OCI-LY7 (cell line): ENCODE data around the gene ZNF536. TPM values are rescaled to one million over a fixed set of nuclear protein-coding genes. Genes with fewer than 3 reads are reported as not detected.

Source experiments
- BruUV-seq: library from RNA; stranded (reverse); fragments of 400-500 nt; replicated peaks from 2 replicates; lab custom pipeline; 2021; lab: Mats Ljungman, UMichigan
- CTCF ChIA-PET: fragments of 300-600 bp; sonication (Branson Sonifier 250); formaldehyde crosslinking; loops from one replicate; lab custom pipeline; 2022; ENCODE audit warnings: antibody characterized with exemption; ENCODE audit not compliant: unreplicated experiment; lab: Charles Lee
- POLR2A ChIA-PET: fragments of 300-600 bp; sonication (Branson Sonifier 250); formaldehyde crosslinking; loops from one replicate; lab custom pipeline; 2022; ENCODE audit warnings: antibody characterized with exemption; lab: Charles Lee
- DNase-seq: peaks from one replicate; pipeline ENCODE4 v3.0.0-alpha.2; 2015; ENCODE audit warnings: low spot score
- H2AFZ ChIP-seq: fragments of 200-600 bp; sonication (generic), shearing (Covaris generic); 2 replicates; pipeline ENCODE4 v1.6.1; 2014; ENCODE audit warnings: mild to moderate bottlenecking, antibody characterized with exemption, low read length, moderate library complexity
- H3K27ac ChIP-seq: fragments of 200-600 bp; sonication (generic); 2 replicates; pipeline ENCODE4 v1.5.1; 2014; ENCODE audit warnings: mixed run types, low read depth, mild to moderate bottlenecking, moderate library complexity, low read length, inconsistent platforms; ENCODE audit not compliant: poor library complexity, severe bottlenecking
- H3K36me3 ChIP-seq: fragments of 200-600 bp; sonication (generic); 2 replicates; pipeline ENCODE4 v1.6.1; 2014; ENCODE audit warnings: mild to moderate bottlenecking, antibody characterized with exemption, low read length, moderate library complexity, mixed read lengths; ENCODE audit not compliant: insufficient read depth
- H3K4me1 ChIP-seq: fragments of 200-600 bp; sonication (generic); 2 replicates; pipeline ENCODE4 v1.5.1; 2014; ENCODE audit warnings: mild to moderate bottlenecking, low read length; ENCODE audit not compliant: insufficient read depth, poor library complexity, severe bottlenecking
- H3K4me2 ChIP-seq: fragments of 200-600 bp; sonication (generic); 2 replicates; pipeline ENCODE4 v1.6.1; 2014; ENCODE audit warnings: mild to moderate bottlenecking, low read length
- H3K4me3 ChIP-seq: fragments of 200-600 bp; sonication (generic); 2 replicates; pipeline ENCODE4 v1.5.1; 2014; ENCODE audit warnings: mild to moderate bottlenecking, low read depth, low read length; ENCODE audit not compliant: poor library complexity, severe bottlenecking
- H3K79me2 ChIP-seq: fragments of 200-600 bp; sonication (generic); 2 replicates; pipeline ENCODE4 v1.6.1; 2016; ENCODE audit warnings: low read depth, mild to moderate bottlenecking, low read length, moderate library complexity, mixed read lengths; ENCODE audit not compliant: insufficient read depth
- H3K9me2 ChIP-seq: fragments of 200-600 bp; sonication (generic); 2 replicates; pipeline ENCODE4 v1.6.1; 2016; ENCODE audit warnings: mild to moderate bottlenecking, low read length, mixed read lengths; ENCODE audit not compliant: insufficient read depth
- H3K9me3 ChIP-seq: fragments of 200-600 bp; sonication (generic); 2 replicates; pipeline ENCODE4 v1.6.1; 2014; ENCODE audit warnings: mild to moderate bottlenecking, mixed run types, low read length, mixed read lengths
- H4K20me1 ChIP-seq: fragments of 200-600 bp; sonication (generic); 2 replicates; pipeline ENCODE4 v1.6.1; 2014; ENCODE audit warnings: mild to moderate bottlenecking, antibody characterized with exemption, low read length, moderate library complexity, mixed read lengths; ENCODE audit not compliant: insufficient read depth
- CTCF ChIP-seq: fragments of 200-600 bp; sonication (generic); conservative IDR thresholded peaks from 2 replicates; pipeline ENCODE4 v1.5.1; 2014; ENCODE audit warnings: mild to moderate bottlenecking, antibody characterized with exemption, low read length, moderate library complexity, mixed read lengths
- EZH2phosphoT487 ChIP-seq: fragments of 200-600 bp; sonication (generic); IDR thresholded peaks from 2 replicates; pipeline ENCODE4 v1.6.1; 2018; ENCODE audit warnings: low read depth, borderline replicate concordance, mild to moderate bottlenecking, mixed run types, antibody characterized with exemption, low read length, moderate library complexity, mixed read lengths
- intact Hi-C: fragments of 100-400 bp; cut with micrococcal nuclease; formaldehyde crosslinking; loops from one replicate; pipeline ENCODE4 v1.10.0; 2022; ENCODE audit not compliant: unreplicated experiment
- total RNA-seq, 2 experiments: library from RNA; depleted of rRNA in 1 of 2; stranded (reverse); fragments of >200 nt in 1 of 2; shearing (Covaris generic) in 1 of 2; gene quantifications; 2 replicates each; pipeline ENCODE4 v1.2.3, GENCODE V29; 2014 to 2022

Gene ZNF536
- total RNA-seq, 2 experiments from 2014 or later = 0.06 to 0.30 TPM

- Histone ChIP-seq H3K4me3 (no peak overlapping the region), H3K27ac (no peak overlapping the region), H2AFZ (no peak overlapping the region), H4K20me1 (no peaks in the 10 kb centered on the region), H3K79me2 (no peaks in the 10 kb centered on the region), H3K4me1 (no peaks in the 10 kb centered on the region), H3K36me3 (no peaks in the 10 kb centered on the region), H3K9me2 (no peaks in the 10 kb centered on the region), H3K9me3 (no peaks in the 10 kb centered on the region), H3K4me2 (no peak overlapping the region)
- POLR2A ChIA-PET = no interaction called here
- TF ChIP-seq EZH2phosphoT487 (no peak), CTCF (no peak)
- intact Hi-C loops = no loop called here
- DNase-seq = no peak
- CTCF ChIA-PET = no interaction called here
- BruUV-seq = no TSS peak
These were observed 65.7 kb downstream of the ZNF536 start for GRCh38 chr19:30437869-30438268.

- no peak overlapping the region for H3K27ac ChIP-seq
- H2AFZ ChIP-seq = no peak overlapping the region
- no peak overlapping the region for H3K4me2 ChIP-seq
- no peaks in the 10 kb centered on the region for H3K79me2 ChIP-seq
- CTCF ChIA-PET = no interaction called here
- intact Hi-C loops = no loop called here
- H4K20me1 ChIP-seq = no peaks in the 10 kb centered on the region
- no peaks in the 10 kb centered on the region for H3K9me2 ChIP-seq
- no TSS peak for BruUV-seq
- no peaks in the 10 kb centered on the region for H3K9me3 ChIP-seq
- no peak for DNase-seq
- POLR2A ChIA-PET = interaction anchor here (0.6 kb wide), 1 partner anchor 772 kb away, joined by 3 read pairs; no protein-coding TSS in a partner anchor
- no peak overlapping the region for H3K4me3 ChIP-seq
- H3K36me3 ChIP-seq = no peaks in the 10 kb centered on the region
- TF ChIP-seq CTCF = no peak
- no peak for TF ChIP-seq EZH2phosphoT487
- no peaks in the 10 kb centered on the region for H3K4me1 ChIP-seq
These were observed 67.1 kb downstream of the ZNF536 start for GRCh38 chr19:30439310-30439709.

GRCh38 chr19:30441011-30441410 lies 68.8 kb downstream of the ZNF536 start:
- no TSS peak for BruUV-seq
- CTCF ChIA-PET = no interaction called here
- Histone ChIP-seq H3K4me3 (no peak overlapping the region), H3K9me2 (no peaks in the 10 kb centered on the region), H3K36me3 (no peaks in the 10 kb centered on the region), H3K79me2 (no peaks in the 10 kb centered on the region), H3K27ac (no peak overlapping the region), H4K20me1 (no peaks in the 10 kb centered on the region), H3K4me2 (no peak overlapping the region), H2AFZ (no peak overlapping the region), H3K9me3 (no peaks in the 10 kb centered on the region), H3K4me1 (no peaks in the 10 kb centered on the region)
- no peak for DNase-seq
- intact Hi-C loops = no loop called here
- POLR2A ChIA-PET = interaction anchor here (1.2 kb wide), 1 partner anchor 8 kb away, joined by 4 read pairs; no protein-coding TSS in a partner anchor
- no peak for TF ChIP-seq EZH2phosphoT487
- no peak for TF ChIP-seq CTCF
